Measurements from ENCODE around the gene ITSN1.

DNA sequence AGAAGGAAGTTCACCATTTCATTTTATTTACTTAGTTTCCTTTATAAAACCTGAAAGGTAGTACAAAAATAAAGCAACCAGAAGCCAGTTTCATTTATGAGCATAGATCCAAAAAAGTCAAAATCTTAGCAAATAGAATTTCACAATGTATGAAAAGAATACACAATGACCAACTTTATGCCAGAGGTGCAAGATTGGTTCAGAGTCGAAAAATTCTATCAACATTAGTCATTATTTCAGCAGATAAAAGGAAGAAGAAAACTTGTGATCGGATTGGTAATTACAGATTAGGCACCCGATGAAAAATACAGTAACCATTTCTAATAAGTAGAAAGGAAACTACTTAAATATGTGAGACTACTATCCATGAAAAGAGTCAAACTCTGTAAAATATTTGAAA, 89.1 kb downstream of the ITSN1 start:
- TF ChIP-seq, protein P1, sequence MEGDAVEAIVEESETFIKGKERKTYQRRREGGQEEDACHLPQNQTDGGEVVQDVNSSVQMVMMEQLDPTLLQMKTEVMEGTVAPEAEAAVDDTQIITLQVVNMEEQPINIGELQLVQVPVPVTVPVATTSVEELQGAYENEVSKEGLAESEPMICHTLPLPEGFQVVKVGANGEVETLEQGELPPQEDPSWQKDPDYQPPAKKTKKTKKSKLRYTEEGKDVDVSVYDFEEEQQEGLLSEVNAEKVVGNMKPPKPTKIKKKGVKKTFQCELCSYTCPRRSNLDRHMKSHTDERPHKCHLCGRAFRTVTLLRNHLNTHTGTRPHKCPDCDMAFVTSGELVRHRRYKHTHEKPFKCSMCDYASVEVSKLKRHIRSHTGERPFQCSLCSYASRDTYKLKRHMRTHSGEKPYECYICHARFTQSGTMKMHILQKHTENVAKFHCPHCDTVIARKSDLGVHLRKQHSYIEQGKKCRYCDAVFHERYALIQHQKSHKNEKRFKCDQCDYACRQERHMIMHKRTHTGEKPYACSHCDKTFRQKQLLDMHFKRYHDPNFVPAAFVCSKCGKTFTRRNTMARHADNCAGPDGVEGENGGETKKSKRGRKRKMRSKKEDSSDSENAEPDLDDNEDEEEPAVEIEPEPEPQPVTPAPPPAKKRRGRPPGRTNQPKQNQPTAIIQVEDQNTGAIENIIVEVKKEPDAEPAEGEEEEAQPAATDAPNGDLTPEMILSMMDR (conservative IDR thresholded peaks at IDR 0.05; ENCODE audit: low read depth in 2 of 2) = no peak
- TF ChIP-seq EZH2phosphoT487 (IDR thresholded peaks at IDR 0.05; ENCODE audit: unreplicated experiment) = no peak
- TF ChIP-seq EZH2 (IDR thresholded peaks at IDR 0.05; ENCODE audit: low read depth, unreplicated experiment) = no peak
- TF ChIP-seq JUNB (IDR thresholded peaks at IDR 0.05; ENCODE audit: unreplicated experiment) = no peak
- TF ChIP-seq, protein P2, sequence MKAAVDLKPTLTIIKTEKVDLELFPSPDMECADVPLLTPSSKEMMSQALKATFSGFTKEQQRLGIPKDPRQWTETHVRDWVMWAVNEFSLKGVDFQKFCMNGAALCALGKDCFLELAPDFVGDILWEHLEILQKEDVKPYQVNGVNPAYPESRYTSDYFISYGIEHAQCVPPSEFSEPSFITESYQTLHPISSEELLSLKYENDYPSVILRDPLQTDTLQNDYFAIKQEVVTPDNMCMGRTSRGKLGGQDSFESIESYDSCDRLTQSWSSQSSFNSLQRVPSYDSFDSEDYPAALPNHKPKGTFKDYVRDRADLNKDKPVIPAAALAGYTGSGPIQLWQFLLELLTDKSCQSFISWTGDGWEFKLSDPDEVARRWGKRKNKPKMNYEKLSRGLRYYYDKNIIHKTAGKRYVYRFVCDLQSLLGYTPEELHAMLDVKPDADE (IDR thresholded peaks at IDR 0.05) = no peak
- TF ChIP-seq, protein P3, sequence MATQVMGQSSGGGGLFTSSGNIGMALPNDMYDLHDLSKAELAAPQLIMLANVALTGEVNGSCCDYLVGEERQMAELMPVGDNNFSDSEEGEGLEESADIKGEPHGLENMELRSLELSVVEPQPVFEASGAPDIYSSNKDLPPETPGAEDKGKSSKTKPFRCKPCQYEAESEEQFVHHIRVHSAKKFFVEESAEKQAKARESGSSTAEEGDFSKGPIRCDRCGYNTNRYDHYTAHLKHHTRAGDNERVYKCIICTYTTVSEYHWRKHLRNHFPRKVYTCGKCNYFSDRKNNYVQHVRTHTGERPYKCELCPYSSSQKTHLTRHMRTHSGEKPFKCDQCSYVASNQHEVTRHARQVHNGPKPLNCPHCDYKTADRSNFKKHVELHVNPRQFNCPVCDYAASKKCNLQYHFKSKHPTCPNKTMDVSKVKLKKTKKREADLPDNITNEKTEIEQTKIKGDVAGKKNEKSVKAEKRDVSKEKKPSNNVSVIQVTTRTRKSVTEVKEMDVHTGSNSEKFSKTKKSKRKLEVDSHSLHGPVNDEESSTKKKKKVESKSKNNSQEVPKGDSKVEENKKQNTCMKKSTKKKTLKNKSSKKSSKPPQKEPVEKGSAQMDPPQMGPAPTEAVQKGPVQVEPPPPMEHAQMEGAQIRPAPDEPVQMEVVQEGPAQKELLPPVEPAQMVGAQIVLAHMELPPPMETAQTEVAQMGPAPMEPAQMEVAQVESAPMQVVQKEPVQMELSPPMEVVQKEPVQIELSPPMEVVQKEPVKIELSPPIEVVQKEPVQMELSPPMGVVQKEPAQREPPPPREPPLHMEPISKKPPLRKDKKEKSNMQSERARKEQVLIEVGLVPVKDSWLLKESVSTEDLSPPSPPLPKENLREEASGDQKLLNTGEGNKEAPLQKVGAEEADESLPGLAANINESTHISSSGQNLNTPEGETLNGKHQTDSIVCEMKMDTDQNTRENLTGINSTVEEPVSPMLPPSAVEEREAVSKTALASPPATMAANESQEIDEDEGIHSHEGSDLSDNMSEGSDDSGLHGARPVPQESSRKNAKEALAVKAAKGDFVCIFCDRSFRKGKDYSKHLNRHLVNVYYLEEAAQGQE (IDR thresholded peaks at IDR 0.05; ENCODE audit: unreplicated experiment) = no peak
- no peak for TF ChIP-seq CREB1 (CRISPR knock-in tag; IDR thresholded peaks at IDR 0.05; ENCODE audit: low read depth)
- no peak for TF ChIP-seq POLR2AphosphoS5 (IDR thresholded peaks at IDR 0.05; ENCODE audit: low read depth)
